AML-193 (cell line): ENCODE data around the gene DNAH8.

ENCODE experiments used
- DNase-seq, 2 experiments: peaks; one replicate each; lab custom pipeline; 2025; lab: John Stamatoyannopoulos, UW

Gene DNAH8

DNA sequence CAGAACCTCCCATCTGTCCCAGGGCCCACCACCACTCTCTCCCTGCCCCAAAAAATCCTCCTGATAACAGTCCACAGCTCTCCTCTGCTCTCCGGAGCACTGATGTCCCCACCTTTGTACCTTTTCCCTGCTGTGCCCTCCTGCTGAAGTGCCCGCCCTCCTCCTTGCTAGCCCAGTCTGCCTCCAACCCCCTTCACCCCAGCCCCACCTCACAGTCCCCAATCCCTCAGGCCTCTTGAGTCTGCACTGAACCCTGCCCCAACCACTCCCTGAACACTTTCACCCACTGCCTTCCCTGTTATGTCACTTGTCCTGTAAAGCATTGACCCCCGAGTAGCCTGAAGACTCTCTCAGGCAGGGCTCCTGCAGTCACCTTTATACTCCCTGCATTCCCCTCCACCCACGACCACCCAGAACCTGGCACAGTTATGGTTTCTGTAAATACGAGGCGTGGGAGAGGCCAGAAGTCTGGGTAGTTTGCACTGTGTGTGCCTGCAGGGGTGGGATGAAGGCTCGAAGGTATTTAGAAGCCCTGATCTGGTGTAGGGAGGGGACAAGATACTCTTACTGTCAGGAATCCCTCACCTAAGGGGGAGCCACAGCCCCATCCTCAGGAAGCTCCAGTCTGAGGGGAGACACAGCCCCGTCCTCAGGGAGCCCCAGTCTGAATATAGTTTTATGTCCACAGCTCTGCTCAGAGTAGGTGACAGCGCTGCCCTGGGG is 338.9 kb downstream of the DNAH8 start:
- no peak for DNase-seq

DNA sequence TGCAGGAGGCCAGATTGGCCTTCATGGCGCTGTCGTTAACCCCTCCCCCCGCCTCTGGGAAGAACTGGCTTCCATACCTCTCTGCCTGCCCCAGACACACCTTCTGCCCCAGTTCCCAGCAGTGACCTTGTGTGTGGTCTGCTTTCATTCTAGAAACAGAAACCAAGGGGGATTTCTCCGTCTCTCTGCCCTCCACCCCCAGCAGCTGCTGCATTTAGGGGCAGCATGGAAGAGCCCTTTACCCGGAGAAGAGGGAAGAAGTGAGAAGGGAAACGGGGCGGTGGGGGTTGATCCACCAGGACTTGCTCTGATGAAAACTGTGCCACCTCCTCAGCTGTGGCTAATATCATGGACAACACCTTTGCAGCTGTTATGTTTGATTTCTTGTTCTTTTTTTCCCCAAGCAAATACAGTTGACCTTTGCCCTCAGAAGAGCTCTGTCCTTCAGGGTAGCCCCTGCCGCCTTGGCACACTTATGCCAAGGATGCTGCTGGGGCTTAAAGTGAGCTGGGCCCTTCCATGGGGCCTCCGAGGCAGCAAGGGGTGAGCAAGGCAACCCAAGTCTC is 339.5 kb downstream of the DNAH8 start:
- DNase-seq: no peak

DNA sequence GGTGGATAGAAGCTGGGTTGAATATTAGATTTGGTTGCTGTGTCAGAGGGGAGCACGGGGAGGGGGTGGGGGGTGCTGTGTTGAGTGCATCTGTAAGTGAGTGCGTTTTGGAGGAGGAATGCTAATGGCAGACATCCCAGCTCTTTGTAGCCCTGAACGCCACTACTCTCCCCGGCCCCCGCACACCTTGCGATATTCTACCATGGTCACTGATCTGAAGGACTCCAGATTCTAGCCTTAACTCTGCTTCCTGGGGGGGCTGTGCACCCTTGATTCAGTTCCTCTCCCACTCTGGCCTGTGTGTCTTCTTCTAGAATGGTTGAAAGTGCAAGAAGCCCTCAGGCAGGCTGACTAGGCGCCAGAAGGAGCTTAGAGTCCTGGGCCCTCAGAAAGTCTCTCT is 340.6 kb downstream of the DNAH8 start:
- no peak for DNase-seq

DNA sequence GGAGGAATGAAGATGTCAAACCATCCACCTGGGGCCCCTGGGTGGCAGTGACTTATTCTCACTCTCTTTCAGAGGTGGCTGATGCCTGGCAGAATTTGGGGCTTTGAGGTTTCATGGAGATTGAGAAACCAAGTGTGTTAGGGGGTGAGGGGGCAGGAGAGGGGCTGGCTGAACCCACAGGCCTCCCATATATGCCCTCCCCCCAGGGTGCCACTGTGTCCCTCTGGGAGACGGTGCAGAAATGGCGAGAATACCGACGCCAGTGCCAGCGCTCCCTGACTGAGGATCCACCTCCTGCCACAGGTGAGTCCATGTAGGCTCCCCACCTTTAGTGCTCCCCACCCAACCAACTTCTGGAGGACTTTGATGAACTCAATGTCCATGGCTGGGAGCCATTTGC is 341.1 kb downstream of the DNAH8 start:
- DNase-seq: no peak

DNA sequence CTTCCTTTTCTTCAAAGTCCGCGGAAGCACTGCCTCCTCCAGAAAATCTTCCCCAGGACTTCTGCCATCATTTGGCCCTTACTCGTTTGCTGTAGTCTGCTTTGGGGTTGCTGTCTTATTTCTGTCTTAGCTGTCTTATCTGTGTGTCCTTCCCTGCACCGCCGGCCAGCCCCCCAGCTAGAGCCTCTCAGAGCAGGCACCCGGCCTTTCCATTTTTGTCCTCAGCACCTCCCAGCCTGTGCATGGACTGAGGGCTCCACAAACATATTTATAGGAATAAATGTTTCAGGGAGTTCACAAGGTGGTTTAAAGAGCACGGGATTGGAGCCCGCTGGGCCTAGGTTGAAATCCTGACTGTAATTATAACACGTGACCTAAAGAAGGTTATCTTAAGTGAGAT is 341.6 kb downstream of the DNAH8 start:
- DNase-seq: no peak

DNA sequence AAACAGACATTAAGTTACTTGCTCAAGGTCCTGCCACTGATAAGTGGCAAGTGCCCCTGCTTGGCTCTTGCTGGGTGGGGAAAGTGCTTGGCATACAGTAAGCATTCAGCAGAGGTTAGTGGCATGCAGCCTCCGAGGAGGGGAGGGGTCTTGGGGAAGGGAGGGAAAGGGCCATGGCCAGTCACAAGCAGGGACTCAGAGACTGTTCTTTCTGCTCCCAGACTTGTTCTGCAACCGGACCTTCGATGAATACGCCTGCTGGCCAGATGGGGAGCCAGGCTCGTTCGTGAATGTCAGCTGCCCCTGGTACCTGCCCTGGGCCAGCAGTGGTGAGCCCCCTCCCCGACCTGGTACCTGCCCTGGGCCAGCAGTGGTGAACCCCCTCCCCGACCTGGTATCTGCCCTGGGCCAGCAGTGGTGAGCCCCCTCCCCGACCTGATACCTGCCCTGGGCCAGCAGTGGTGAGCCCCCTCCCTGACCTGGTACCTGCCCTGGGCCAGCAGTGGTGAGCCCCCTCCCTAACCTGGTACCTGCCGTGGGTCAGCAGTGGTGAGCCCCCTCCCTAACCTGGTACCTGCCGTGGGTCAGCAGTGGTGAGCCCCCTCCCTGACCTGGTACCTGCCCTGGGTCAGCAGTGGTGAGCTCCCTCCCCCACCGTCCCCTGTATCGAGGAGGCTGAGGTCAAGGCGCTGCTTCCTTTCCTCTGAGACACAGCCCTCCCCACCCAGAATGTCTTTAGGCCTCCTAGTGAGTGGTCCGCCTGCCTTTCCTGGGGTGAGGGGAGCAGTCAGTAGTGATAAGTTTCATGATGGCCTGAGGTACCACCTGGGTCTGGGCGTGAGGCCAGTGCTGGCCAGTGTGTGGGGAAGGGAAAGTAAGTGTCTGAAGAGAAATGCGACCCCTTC is 342.4 kb downstream of the DNAH8 start:
- DNase-seq: no peak

DNA sequence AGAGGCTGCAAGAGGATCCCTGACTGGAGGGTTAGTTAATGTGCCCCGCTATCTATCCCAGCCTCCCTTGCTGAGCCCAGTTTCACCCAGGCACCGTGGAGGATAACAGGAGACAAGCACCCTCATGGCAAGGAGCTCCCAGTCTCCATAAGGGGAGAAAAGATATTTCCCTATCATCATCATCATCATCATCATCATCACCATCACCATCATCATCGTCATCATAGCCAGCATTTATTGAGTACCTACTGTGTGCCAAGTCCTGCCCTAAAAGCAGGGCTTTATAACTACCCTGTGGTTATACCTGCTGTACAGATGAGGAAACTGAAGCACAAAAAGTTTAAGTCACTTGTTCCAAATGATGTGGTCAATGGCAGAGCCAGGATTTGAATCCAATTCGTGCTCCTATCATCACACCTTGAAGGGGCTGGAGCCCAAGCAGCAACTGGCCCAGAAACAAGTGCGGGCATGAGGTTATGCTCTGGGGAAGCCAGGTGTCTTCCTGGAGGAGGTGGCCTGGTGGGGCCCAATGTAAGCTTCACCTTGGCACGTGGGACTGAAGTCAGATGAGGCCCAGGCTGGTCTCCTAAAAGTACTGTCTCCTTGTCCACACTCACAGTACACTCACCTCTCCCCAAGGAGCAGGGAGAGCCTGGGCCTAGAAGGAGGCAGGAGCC is 343.5 kb downstream of the DNAH8 start:
- no peak for DNase-seq

DNA sequence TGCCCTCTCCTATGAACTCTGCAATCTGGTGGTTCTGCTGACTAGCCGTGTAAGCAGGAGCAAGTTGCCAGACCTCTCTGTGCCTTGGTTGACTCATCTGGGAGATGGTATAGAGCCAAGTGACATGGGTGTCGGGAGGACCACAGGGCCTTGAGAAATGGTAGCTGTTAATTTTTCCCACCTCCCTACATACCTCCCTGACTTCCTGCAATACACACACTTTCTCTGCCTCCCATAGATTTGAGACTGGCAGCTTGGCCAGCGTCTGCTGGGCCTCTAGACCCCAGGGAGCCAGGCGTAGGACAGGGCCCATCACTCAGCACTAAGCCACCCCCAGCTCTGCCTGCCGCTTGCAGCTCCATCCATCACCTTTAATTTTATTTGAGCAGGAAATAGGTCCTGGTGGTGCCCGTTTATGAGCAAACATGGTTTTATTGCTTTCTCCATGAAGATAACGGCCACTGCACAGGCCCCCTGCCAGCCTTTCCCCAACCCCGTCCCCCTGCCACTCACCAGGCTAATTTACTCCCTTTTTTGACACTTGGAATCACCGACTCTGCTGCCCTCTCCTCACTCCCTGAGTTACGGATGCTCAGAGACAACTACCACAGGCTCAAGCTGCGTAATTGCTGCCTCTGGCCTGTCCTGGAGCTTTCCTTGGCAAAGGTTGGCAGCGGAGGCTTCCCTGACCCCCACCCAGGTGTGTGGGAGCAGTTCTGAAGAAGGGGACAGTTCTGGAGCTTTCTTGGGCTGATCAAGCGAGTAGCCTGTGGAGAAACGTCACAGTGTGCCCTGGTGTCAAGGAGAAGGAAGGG is 344.6 kb downstream of the DNAH8 start:
- no peak for DNase-seq

DNA sequence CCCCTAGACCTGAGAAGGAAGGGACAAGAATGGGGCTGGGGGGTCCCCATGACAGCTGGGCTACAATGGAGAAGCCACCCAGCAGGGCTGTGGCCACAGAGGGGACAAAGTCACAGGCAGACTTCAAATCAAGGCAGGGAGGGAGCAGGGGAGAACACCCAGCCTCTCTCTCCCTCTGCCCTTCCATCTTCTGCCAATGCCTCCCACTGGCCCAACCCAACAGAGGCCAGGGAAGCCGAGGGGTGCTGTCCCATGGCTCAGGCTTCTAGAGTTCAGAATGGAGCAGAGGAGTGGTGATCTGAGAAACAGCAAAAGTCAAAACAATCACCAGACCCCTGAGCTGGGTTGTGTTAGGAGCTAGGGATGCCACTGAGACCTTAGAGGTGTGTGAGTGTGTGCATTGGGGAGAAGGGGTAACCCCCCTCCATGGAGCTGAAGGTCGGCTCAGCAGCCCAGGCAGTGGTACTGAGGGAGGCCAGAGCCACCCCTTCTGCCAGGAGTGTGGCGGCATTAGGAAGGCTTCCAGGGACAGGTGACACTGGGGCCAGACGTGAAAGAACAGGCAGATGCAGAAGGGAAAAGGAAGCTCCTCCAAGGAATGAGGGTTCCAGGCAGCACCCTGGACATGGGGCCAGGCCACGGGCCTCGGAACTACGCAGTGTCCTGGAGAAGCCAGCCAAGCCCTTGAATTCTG is 345.5 kb downstream of the DNAH8 start:
- no peak for DNase-seq

DNA sequence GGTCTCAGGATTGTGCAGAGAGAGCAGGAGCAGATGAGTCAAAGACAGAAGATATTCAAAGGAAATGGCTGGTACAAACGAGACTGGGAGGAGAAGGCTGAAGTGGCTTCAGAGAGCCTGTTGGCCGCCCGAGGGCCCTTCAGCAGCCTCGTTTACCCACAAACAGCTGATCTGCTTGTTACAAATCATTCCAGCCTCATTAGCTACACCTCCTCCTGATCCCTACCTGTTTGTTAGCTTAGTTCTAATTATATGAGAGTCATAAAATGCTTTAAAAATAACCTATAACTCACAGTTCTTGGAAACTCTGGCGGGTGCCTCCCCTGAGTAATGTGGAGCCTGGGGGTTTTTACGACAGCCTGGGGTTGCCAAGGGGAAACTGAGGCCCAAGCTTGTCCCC is 346.1 kb downstream of the DNAH8 start:
- DNase-seq: no peak

DNA sequence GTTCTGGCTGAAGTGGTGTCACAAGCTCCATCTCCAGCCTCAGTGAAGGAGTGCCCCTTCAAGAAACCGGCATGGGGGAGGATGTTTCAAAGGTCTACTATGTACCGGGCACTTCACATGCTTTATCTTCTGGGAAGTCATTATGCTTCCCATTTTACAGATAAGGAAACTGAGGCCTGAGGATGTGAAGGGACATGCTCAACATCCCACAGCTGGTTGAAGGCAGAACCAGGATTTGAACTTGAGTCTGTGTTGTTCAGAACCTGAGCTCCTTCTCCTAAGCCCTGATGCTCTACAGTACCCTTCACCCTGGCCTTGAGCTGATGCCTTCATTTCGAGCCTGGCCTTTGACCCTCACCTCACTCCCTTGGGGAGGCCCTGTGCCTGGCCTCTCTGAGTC is 346.5 kb downstream of the DNAH8 start:
- no peak for DNase-seq

DNA sequence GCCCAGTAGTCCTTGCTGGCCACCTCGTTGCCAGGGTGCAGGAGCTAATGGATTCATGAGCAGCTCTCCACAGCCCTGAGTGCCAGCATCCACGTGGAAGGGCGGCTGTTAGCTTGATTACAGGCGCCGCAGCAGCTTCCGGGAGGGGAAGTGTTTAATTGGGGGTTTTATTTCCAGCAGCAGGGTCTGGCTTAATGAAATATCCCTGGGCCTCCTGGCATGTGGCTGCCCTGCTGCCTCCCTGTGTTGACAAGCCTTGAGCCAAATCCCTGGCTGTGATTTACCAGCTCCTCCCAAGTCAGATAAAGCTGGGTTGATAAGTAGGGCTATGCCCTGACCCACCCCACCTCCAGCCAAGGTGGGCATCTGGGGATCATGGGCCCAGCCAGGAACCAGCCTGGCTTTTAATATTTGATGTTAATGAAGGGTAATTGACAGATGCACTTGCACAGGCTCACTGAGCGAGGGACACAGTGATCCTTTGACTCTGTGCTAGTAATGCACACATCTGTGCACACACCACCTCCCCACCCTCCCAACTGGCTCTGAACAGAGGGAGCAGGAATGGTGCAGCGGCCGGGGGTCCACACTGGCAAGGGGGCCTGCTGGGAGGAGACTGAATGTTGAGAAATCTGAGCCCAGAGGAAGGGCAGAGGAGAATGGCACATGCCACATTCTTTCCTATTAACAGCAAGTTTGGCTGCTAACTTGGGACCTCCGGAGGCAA is 347.1 kb downstream of the DNAH8 start:
- no peak for DNase-seq

DNA sequence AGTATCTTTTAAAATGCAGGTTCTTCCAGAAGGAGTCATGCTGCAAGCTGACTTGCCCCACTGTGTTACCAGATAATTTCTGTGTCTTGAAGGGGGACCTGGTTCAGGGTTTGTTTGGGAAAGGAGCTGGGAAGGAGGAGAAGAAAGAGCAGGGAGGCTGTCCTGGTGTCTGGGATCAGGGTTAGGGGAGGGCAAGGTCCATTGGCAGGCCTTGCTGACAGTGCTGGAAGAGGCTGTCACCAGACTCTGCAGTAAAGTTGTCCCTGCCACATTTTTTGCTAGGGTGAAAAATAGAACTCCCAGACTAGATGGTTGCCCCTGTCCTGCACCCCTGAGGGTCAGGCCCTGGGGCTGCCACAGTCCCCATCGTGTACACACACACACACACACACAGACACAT is 348.4 kb downstream of the DNAH8 start:
- DNase-seq: no peak

DNA sequence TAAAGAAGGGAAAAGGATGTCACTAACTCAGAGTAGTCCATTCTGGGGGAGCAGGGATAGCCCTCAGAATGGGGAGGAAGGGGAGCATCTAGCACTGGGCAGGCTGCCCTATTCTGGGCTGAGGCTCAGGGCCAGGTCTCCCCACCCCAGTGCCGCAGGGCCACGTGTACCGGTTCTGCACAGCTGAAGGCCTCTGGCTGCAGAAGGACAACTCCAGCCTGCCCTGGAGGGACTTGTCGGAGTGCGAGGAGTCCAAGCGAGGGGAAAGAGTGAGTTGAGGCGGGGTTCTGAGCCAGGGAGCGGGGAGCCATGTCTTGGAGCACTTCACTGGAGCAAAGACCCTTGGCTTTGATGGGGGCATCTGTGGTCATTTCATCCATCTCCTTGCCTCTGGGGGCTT is 350.4 kb downstream of the DNAH8 start:
- DNase-seq: no peak

DNA sequence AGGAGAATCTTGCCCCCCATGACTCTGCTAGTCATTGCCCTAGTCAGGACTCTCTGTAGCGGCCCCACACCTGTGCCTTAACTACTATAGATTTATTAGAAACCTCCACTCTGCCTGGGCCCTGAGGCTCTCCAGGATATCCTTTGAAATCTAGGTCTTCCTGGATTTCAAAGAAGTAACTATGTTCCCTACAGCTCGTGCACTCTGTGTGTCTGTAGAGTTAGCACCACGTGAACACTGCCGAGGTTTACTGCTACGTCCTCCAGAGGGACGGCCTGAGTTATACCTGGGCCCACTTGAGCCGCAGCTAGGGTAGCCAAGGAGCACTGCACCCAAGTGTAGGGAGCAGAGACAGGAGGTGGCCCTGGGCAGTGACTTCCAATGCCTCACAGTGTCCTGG is 353.3 kb downstream of the DNAH8 start:
- no peak for DNase-seq

DNA sequence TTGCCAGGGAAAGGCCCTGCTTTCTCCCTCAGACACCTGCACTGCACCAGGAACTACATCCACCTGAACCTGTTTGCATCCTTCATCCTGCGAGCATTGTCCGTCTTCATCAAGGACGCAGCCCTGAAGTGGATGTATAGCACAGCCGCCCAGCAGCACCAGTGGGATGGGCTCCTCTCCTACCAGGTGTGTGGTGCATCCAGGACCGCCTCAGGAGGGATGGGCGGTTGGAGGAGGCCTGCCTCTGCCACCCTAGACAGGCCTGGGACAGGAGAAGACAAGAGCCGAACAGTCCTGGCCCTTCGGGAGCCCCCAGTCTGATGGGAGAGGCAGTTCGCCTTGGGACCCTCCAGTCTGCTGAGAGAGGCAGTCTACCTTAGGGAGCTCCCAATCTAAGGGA is 357.7 kb downstream of the DNAH8 start:
- DNase-seq: no peak

DNA sequence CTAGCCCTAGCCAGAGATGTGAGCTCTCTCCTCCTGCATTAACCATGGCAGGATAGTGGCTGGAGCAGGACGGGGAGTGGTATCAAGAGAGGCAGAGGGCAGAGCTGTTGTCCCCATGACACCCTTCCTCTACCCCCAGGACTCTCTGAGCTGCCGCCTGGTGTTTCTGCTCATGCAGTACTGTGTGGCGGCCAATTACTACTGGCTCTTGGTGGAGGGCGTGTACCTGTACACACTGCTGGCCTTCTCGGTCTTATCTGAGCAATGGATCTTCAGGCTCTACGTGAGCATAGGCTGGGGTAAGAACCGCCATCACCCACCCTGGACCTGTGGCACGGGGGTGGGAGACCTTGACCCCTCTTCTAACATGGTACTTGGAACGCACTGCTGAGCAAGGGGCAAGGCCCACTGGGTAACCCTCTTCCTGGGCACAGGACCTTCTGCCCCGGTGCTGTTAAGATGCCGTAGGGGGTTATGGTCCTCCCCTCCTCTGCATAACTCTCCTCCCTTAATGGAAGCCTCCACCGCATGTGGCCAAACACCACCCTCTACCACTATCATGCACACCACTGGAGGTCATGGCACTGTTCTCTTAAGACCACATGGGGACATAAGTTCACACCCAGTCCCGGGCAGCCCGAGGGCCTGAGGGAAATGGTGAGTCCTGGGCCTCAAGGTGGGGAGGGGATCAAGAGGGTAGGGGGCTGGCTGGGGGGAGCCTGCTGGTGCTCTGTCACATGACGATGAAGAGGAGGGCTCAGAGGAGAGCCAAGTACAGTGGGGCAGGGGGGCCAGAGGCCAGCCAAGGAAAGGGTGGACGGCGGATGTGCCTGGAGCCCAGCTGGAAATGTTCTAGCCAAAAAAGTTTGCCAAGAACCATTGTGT is 358.6 kb downstream of the DNAH8 start:
- DNase-seq: no peak

DNA sequence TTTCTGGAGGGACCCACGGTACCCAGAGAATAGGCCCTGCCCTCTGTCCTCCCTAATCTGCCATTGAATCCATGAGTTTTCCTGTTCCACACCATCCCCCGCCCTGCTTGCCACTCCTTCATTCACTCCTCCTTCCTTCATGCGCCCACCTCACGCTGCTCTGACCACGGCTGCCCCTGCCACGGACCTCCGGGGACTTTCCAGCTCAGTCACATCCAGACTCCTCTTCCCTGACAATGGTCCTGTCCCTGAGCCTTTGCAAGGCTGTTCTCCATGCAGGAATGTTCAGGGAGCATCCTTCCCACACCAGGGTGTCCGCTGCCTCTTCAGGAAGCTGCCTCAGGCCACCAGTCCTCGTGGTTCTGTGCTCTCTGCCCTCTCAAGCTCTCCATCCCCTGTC is 359.4 kb downstream of the DNAH8 start:
- DNase-seq: no peak

DNA sequence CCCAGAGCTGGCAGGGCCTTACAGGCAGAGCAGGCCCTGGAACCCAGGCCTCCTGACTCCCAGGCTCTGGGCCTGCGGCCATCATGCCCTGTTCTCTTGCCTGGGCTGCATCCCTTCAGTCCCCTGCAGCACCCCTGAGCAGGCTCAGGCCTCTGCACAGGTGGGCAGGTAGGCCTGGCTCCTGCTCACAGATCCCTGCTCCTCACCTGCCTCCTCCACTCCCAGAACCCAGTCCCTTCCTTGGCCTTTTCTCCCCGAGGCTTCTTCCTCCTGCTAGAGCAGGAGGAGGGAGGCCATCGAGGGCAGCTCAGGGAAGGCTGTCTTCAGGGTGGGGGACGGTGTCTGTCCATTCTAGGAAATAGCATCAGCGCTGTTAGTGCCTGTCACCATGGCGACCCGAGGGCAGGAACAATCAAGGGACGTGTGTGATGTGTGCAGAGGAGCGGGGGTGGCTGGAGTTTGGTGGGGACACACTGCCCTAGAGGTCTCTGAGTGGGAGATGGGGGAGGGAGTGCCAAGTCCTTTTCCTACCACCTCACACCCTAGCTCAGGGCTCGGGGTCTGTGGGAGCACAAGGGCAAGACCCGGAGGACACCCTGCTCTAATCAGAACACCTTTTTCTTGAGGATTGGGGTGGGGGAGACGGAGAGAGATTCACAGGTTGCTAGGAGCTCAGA is 360.0 kb downstream of the DNAH8 start:
- no peak for DNase-seq
